ENCODE data around the gene PEAR1.

- no peak for TF ChIP-seq REST (IDR thresholded peaks at IDR 0.05; ENCODE audit: insufficient replicate concordance, low read depth)
- no peak for TF ChIP-seq GABPA (IDR thresholded peaks at IDR 0.05; ENCODE audit: low read depth)
- TF ChIP-seq, protein P1, sequence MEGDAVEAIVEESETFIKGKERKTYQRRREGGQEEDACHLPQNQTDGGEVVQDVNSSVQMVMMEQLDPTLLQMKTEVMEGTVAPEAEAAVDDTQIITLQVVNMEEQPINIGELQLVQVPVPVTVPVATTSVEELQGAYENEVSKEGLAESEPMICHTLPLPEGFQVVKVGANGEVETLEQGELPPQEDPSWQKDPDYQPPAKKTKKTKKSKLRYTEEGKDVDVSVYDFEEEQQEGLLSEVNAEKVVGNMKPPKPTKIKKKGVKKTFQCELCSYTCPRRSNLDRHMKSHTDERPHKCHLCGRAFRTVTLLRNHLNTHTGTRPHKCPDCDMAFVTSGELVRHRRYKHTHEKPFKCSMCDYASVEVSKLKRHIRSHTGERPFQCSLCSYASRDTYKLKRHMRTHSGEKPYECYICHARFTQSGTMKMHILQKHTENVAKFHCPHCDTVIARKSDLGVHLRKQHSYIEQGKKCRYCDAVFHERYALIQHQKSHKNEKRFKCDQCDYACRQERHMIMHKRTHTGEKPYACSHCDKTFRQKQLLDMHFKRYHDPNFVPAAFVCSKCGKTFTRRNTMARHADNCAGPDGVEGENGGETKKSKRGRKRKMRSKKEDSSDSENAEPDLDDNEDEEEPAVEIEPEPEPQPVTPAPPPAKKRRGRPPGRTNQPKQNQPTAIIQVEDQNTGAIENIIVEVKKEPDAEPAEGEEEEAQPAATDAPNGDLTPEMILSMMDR (IDR thresholded peaks at IDR 0.05; ENCODE audit: insufficient read depth, low read length), result no peak
- no peak for TF ChIP-seq POLR2AphosphoS5 (IDR thresholded peaks at IDR 0.05; ENCODE audit: low read depth)
- TF ChIP-seq SPI1 (IDR thresholded peaks at IDR 0.05; ENCODE audit: borderline replicate concordance, low read depth), result no peak
These were observed 41.1 kb upstream of the PEAR1 start for GRCh38 chr1:156852418-156852874.
